Nephron (organoid): Measurements from ENCODE around the gene DHX58.

Source experiments
- H3K27ac Mint-ChIP-seq, 3 experiments: 2 replicates each; pipeline ENCODE4 v1.8.0; 2020; ENCODE audit warnings: mixed read lengths in 3 of 3, mild to moderate bottlenecking in 2 of 3, moderate library complexity in 1 of 3
- H3K27me3 Mint-ChIP-seq: 2 replicates; pipeline ENCODE4 v1.8.0; 2021; ENCODE audit warnings: low read depth, mild to moderate bottlenecking, moderate library complexity, mixed read lengths
- H3K36me3 Mint-ChIP-seq: 2 replicates; pipeline ENCODE4 v1.8.0; 2020; ENCODE audit warnings: low read depth, mixed read lengths
- H3K4me1 Mint-ChIP-seq: 2 replicates; pipeline ENCODE4 v1.8.0; 2020; ENCODE audit warnings: mixed read lengths
- H3K4me3 Mint-ChIP-seq, 3 experiments: 2 replicates each; pipeline ENCODE4 v1.8.0; 2020; ENCODE audit warnings: mild to moderate bottlenecking in 3 of 3, mixed read lengths in 3 of 3, moderate library complexity in 2 of 3
- H3K9me3 Mint-ChIP-seq: 2 replicates; pipeline ENCODE4 v1.8.0; 2020; ENCODE audit warnings: mixed read lengths
- TF ChIP-seq, protein P1 (sequence below), 3 experiments: fragments of 200-600 bp; sonication (generic); IDR thresholded peaks; one replicate each; pipeline ENCODE4 v1.5.0; 2021; ENCODE audit warnings: antibody characterized with exemption in 3 of 3; ENCODE audit not compliant: unreplicated experiment in 3 of 3

DHX58 gene

DNA sequence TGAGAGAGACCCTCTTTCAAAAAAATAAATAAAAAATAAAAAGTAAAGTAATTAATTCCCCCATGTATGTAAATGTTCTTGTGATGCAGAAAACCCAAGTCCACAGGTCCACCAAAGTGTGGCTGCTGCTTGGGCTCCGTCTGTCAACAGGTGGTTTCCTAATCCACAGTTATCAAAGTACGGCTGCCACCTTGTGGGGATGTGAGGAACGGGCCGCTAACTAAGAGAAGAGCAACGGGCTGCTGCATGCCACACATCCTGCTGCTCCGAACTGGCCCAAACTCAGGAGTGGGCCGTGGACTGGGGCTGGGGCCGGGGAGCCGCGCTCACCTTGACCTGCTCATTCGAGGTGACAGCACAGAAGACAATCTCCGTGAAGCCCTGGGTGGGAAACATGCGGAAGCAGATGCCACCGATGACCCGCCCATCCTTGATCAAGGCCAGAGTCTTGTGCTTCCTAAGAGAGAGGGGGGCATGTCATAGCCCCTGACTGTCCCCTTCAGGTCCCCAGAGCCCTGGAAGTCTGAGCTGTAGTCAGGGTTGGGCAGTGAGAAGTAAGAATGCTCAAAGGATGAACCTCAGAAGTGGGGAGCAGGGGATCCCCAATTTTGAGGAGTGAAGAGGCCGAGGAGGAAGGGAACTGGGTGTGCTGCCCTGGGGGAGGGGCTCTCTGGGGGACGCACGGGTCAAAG, 4.3 kb upstream of the DHX58 start:
- H3K9me3 Mint-ChIP-seq, result no peaks in the 10 kb centered on the region
- TF ChIP-seq, protein P1, sequence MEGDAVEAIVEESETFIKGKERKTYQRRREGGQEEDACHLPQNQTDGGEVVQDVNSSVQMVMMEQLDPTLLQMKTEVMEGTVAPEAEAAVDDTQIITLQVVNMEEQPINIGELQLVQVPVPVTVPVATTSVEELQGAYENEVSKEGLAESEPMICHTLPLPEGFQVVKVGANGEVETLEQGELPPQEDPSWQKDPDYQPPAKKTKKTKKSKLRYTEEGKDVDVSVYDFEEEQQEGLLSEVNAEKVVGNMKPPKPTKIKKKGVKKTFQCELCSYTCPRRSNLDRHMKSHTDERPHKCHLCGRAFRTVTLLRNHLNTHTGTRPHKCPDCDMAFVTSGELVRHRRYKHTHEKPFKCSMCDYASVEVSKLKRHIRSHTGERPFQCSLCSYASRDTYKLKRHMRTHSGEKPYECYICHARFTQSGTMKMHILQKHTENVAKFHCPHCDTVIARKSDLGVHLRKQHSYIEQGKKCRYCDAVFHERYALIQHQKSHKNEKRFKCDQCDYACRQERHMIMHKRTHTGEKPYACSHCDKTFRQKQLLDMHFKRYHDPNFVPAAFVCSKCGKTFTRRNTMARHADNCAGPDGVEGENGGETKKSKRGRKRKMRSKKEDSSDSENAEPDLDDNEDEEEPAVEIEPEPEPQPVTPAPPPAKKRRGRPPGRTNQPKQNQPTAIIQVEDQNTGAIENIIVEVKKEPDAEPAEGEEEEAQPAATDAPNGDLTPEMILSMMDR (IDR thresholded peaks at IDR 0.05; ENCODE audit: unreplicated experiment in 3 of 3), result peak; percentile 83 to 86 (median 86)
- peak overlapping the region; percentile 38 to 50 (median 43) for H3K4me3 Mint-ChIP-seq
- H3K4me1 Mint-ChIP-seq, result peaks cover 32% of the 10 kb centered on the region
- H3K36me3 Mint-ChIP-seq, result peaks cover 11% of the 10 kb centered on the region
- H3K27ac Mint-ChIP-seq, result peak overlapping the region in 2 of 3 experiments; percentile 0 to 1
- peaks cover 4% of the 10 kb centered on the region for H3K27me3 Mint-ChIP-seq

DNA sequence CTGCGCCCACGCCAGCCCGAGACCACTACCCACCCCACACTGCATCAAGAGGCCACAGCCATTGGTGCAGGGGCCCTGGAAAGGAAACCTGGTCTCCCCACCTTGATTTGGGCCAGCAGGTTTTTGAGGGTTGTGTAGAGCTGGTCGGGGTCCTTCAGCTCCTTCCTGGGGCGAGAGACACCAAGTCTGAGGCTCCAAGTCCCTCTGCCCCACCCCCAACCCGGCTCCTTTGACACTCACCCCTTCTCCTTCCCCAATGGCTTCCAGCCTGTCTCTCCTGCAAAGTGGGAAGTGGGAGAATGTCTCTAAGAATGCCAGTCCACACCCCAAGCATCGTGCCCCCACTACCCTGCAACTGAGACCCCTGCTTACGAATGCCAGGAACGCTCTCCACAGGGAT, 1.6 kb upstream of the DHX58 start:
- Mint-ChIP-seq H3K4me1 (peaks cover 22% of the 10 kb centered on the region), H3K27ac (no peak overlapping the region), H3K36me3 (peaks cover 11% of the 10 kb centered on the region), H3K27me3 (peaks cover 4% of the 10 kb centered on the region), H3K4me3 (no peak overlapping the region), H3K9me3 (no peaks in the 10 kb centered on the region)
- TF ChIP-seq, protein P1 (IDR thresholded peaks at IDR 0.05; ENCODE audit: unreplicated experiment in 3 of 3), result no peak

DNA sequence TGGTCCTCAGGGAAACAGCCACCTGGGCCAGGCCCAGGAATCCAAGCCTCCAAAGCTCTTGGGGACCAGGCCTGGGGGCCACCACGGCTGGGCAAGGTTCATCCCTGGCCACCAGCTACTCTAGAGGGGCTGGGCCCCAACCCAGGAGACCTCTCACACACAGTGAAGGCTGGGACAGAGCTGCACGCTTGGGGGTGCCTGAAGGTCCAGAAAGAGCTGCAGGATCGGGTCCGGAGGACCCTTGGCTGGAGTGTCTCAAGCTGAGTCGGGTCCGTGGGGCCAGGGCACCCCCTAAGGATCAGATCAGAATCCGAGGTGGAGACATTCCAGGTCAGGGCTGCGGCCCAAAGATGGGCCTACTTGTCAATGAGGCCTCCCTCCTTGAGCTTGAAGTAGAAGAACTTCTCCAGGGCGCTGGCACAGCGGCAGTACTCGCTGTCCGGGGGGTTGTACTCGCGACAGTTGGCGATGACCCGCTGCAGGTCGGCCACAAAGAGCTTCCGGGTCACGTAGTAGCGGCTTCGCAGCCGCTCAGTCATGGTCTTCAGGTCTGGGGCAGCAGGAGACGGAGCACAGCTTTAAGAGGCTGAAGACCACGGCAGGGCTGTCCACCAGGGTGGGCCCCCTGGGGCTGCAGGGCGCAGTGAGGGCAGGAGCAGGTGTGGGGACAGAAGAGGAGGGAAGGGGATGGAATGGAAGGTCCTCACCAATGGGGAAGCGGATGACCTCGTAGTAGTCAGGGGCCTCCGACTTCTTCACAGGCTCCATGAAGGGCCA, 967 bp upstream of the DHX58 start:
- TF ChIP-seq, protein P1 (IDR thresholded peaks at IDR 0.05; ENCODE audit: unreplicated experiment in 3 of 3), result no peak

DNA sequence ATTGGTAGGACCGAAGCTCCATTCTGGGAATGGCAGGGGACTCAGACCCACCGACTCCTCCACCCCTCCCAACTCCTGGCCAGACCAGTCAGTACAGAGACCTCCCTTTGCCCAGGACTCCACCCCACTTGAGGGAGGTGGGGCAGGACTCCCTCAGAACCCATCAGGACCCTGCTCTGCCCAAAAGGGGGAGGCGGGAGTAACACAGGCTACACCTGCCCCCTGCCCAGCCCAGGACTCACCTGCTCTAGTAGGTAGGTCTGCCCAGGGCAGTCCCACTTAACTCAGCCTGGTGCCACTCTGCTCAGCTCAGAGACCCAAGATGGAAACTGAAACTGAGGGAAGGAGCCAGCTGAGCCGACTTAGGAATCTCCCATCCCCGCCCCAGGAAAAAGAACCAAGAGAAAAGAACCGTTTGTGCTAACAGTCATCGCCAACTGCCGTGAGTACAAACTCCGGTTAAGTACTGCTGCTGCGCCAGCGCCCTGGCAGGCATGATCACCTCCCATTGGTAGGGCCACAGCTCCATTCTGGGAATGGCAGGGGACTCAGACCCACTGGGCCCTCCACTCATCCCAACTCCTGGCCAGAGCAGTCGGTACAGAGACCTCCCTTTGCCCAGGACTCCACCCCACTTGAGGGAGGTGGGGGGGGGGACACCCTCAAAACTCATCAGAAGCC, 503 bp downstream of the DHX58 start:
- Mint-ChIP-seq H3K4me1 (peaks cover 18% of the 10 kb centered on the region), H3K27me3 (peaks cover 12% of the 10 kb centered on the region), H3K36me3 (peaks cover 6% of the 10 kb centered on the region), H3K4me3 (peak overlapping the region; percentile 23 to 85 (median 80)), H3K27ac (peak overlapping the region; percentile 20 to 85 (median 84)), H3K9me3 (no peaks in the 10 kb centered on the region)
- TF ChIP-seq, protein P1 (IDR thresholded peaks at IDR 0.05; ENCODE audit: unreplicated experiment in 3 of 3), result no peak

More for the DNA sequence above, 967 bp upstream of the DHX58 start:
- Mint-ChIP-seq H3K36me3 (peaks cover 9% of the 10 kb centered on the region), H3K4me3 (no peak overlapping the region), H3K4me1 (peaks cover 19% of the 10 kb centered on the region), H3K27me3 (peaks cover 4% of the 10 kb centered on the region), H3K27ac (no peak overlapping the region), H3K9me3 (no peaks in the 10 kb centered on the region)

DNA sequence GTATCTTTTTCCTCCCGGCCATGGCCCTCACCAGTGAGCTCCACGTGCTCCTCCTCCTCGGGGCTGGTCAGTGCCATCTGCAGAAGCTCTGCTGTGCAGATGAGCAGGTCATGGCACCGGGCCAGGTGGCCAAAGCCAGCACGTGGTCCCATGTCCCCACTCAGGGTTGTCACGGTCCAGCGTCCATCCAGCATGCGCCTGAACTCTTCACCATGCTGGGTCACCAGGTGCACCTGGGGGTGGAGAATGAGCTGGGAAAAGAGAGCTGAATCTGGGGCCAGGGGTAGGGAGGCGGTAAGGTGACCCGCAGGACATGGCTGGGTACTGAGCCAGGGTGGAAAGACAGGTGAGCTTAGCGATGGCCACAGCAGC, 1.3 kb downstream of the DHX58 start:
- Mint-ChIP-seq H3K4me3 (no peak overlapping the region), H3K4me1 (peaks cover 11% of the 10 kb centered on the region), H3K27me3 (peaks cover 17% of the 10 kb centered on the region), H3K9me3 (no peaks in the 10 kb centered on the region), H3K36me3 (no peaks in the 10 kb centered on the region), H3K27ac (no peak overlapping the region)
- TF ChIP-seq, protein P1 (IDR thresholded peaks at IDR 0.05; ENCODE audit: unreplicated experiment in 3 of 3), result no peak
